GM18507 (cell line): Measurements from ENCODE around the gene LRMDA.

Experiments used
- DNase-seq: peaks from one replicate; pipeline ENCODE4 v3.0.0; 2011; ENCODE audit warnings: low read depth; ENCODE audit not compliant: insufficient read length; ENCODE audit errors: extremely low spot score
- FAIRE-seq: peaks from 2 replicates; lab custom pipeline; 2011; peaks lifted over from hg19 to GRCh38; lab: Jason Lieb, UNC

The LRMDA gene

GRCh38 chr10:76192694-76193320 lies 761.4 kb downstream of the LRMDA start:
- DNase-seq (no peak), FAIRE-seq (no peak)

DNA sequence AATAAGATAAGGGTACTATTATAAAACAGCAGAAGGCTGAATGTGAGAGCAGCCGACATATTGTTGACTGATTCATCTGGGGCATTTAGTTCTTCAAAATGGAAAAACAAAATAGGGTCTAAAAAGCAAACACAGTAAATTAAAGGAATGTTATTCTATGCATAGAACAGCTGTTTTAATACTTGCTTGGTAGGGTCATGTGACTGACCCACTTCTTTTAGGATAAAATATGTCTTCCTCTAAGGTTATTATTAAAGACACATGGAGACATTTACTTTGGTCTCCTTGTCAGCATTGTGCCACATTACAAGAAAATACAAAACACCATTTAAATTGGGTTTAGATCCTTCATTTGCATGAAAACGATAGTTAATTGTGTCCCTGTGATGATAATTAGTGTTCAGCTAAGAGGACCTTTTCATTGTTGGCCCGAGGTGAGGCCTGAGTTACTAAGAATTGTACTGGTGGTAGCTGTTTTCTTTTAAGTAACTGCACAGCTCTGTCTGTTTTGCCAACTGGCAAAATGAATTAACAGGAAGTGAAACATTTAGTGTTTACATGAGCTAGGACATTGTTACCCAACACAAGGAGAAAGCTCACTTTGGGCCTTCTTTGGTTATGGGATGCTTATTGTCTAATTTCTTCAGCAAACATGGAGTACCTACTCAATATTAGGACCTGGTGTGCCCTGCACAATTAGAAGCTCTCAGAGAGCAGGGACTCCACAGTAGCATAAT lies 764.4 kb downstream of the LRMDA start:
- DNase-seq, result no peak
- no peak for FAIRE-seq

- FAIRE-seq (no peak), DNase-seq (no peak)
Observed at GRCh38 chr10:76197293-76197692, 765.9 kb downstream of the LRMDA start.

DNA sequence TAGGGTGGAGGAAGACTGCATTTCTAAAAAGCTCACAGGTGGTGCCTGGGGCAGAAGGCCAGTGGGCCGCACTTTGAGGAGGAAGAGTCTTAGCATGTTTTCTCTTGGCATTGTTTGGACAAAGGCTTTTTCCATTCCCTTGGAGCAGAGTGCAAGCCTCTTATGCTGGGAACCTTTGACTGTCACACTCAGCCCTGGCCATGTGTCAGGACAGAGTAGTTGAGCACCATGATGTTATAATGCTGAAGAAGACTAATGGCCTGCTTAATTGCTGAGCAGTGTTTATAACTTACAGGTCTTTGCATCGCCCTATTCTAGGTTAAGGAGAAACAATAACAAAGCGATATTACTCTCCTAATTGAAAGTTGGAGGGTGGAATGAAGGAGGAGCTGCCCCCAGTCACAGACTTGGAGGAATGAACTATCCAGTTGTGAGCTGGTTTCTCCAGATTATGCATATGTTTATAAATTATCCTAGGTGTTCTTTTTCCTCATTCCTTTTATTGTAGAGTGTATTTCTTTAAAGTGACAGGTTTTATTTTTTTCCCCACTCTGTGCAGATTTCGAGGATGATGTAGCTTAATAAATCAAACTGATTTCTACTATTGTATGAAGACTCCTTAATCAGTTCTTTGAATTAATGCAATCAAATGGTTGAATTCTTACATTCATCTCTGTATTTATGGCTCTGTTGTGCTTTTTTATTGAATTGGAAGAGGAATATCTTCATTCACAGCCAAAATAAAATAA lies 767.0 kb downstream of the LRMDA start:
- FAIRE-seq (no peak), DNase-seq (no peak)

- no peak for FAIRE-seq
Observed at GRCh38 chr10:76201962-76202361, 770.5 kb downstream of the LRMDA start.

GRCh38 chr10:76202777-76203176 lies 771.4 kb downstream of the LRMDA start:
- no peak for FAIRE-seq
- DNase-seq, result no peak

More at GRCh38 chr10:76201962-76202361, 770.5 kb downstream of the LRMDA start:
- DNase-seq, result no peak

DNA sequence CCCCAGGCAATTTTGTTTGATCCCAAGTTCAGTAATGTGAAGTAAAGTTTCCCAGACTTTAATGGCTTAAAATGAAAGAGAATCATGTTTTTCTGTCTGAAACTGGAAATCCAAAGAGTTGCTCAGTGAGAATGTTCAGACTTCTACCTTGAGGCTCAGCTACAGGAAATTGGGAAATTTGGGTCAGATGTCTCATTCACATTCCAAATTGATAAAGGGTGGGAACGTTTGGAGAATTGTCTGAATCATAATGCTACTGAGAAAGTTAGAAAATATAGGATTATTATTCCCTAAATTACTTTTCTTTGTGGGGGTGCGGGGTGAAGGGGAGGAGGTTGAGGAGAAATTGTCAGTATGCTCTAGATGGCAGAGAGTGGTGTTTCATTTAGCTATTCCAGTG lies 773.9 kb downstream of the LRMDA start:
- DNase-seq (no peak), FAIRE-seq (no peak)

GRCh38 chr10:76206797-76207352 lies 775.5 kb downstream of the LRMDA start:
- no peak for DNase-seq
- no peak for FAIRE-seq

DNA sequence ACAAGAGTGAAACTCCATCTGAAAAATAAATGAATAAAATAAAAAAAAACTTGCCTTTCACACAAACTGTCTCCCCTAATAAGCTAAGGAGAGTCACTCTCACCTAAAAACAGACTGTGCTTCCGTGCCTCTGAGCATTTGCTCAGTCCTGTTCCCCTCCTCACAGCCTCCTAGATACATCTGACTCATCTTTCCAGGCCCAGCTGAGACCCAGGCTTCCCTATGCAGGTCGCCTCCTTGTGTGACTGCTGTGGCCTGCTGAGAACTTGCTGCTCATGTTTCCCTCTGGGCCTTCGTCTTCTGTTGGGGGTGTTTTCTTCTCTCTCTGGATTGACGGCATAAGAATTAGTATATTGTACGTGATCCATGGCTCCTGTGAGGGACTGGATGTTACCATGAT lies 777.7 kb downstream of the LRMDA start:
- no peak for DNase-seq
- FAIRE-seq, result no peak

DNA sequence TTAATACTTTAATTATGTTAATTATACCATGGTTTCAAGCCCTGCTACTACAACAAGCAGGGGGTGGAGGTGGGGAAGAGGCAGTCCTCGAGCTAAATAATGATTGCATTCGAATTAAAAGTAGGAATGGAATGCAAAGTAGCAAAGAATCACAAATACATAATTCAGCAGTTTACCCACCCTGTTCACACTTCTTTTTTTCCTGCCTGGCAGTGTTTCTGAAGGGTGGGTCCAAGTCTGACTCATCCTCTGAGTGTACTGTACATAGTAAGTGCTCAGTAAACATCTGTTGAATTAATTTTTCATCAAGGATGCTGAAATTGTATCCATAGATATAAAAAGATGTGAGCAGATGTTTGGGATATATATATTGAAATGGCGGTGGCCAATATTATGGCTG lies 778.8 kb downstream of the LRMDA start:
- no peak for DNase-seq
- no peak for FAIRE-seq

DNA sequence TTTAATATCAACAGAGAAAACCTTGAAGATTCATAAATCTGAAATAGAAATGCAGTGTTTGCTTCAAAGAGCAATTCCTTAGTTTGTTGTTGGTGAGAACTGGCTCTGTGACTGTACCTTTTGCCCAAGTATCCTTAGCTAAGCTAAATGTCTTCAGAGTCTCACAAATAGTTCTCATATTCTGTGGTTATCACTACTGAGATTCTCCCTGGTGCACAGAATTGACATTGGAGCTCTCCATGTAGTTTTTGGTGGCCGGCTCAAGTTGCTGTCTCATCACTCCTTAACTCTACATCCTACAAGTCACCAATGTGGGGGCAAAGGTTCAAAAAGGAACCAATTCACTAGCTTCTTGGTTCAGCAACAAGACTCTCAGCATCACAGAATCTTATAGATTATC lies 780.3 kb downstream of the LRMDA start:
- FAIRE-seq (no peak), DNase-seq (no peak)

- no peak for DNase-seq
- FAIRE-seq, result no peak
Observed at GRCh38 chr10:76213876-76214275, 782.5 kb downstream of the LRMDA start.

DNA sequence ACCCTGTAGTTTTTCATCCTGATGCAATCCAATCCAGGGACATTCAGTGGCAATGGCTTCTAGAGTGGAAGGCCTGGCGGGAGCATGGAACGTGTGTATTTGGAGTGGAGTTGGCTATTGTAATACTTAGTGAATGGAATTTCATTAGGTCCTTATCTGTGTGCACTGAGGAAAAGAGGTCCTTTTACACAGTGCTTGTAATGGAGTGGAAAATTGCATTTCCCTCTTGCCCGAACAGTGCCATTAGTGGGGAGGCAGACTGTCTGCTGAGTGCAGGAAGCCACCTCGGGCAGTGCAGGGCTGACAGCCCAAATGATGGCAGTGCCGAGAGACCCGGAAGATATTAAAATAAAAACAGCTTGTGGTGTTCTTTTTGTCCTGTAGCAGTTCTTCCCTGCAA lies 786.6 kb downstream of the LRMDA start:
- DNase-seq (no peak), FAIRE-seq (no peak)

GRCh38 chr10:76229341-76229740 lies 797.9 kb downstream of the LRMDA start:
- DNase-seq (no peak), FAIRE-seq (no peak)

DNA sequence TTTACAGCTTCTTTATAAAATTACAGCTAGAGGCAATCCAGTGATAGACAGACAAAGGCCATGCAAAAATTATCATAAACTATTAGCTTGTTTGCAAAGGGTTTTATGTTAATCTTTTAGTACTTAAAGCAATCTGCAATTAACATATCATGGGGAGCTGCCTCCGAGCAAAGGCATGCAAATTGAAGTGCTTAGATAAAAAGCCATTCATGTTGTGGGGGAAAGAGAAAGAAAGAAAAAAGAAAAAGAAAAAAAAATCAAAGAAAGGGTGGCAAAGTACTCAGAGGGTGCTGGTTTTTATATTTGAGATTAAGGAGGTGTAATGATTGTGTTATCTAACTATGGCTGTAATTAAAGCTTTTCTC lies 799.5 kb downstream of the LRMDA start:
- DNase-seq, result no peak
- no peak for FAIRE-seq

DNA sequence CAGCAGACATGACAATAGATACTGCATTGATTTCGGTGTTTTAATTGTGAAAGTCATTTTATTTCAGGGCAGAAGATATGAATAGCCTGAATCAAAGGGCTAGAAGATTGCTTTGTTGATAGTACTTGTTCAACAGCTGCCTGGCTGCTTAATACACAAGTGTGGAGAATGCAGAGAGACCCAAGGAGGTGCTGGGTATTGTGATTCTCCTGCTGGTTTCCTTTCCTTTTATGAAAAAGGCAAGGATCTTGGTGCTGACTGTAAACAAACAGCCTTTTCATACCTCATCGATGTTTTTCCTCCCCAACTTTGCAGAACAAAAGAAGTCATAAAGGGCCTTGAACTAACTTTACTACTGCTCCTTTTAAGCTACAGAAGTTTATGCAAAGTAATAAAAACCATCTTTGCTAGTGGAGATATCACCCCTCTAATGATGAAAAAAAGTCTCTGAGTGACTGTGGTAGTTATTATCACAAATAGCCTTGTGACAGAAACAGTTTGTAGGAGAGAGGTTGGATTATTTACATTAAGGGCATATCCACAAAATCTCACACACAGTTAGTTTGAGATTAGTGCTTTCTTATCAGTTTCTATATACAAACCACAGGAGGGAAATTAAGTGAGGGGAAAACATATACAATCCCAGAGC lies 800.0 kb downstream of the LRMDA start:
- no peak for FAIRE-seq
- DNase-seq, result no peak

DNA sequence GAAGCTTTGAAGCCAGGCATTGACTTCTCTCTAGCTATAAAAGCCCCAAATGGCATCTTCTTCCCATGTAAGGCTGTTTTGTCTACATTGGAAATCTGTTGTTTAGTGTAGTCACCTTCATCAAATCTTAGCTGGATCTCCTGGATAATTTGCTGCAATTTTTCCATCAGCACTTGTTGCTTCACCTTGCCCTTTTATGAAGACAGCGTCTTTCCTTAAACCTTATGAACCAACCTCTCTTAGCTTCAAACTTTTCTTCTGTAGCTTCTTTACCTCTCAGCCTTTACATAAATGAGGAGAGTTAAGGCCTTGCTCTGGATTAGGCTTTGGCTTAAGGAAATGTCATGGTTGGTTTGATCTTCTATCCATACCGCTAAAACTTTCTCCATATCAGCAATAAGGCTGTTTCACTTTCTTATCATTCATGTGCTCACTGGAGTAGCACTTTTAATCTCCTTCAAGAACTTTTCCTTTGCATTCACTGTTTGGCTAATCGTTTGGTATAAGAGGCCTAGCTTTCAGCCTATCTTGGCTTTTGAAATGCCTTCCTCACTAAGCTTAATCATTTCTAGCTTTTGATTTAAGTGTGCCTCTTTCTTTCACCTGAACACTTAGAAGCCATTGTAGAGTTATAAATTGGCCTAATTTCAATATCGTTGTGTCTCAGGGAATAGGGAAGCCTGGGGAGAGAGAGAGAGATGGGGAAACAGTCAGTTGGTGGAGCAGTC lies 803.2 kb downstream of the LRMDA start:
- FAIRE-seq, result no peak
- no peak for DNase-seq

DNA sequence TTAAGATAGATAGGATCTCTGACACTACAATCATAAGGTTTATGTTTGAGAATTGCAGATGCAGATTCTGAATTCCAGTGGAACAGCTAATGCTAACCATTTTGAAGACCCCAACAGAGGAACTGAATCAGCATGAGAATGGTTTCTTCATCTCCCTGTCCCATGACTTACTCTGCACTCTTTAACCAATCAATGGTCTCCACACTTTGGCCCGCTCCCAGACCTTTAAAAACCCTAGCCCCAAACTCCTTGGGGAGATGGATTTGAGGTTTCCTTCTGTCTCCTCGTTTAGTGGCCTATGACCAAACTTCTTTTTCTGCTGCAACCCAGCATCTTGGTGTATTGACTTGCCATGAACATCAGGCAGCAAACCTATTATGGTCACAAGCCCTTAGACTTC lies 804.9 kb downstream of the LRMDA start:
- no peak for DNase-seq
- no peak for FAIRE-seq

- FAIRE-seq, result no peak
- DNase-seq, result no peak
Observed at GRCh38 chr10:76242956-76243355, 811.5 kb downstream of the LRMDA start.
